ENCODE data around the gene TOLLIP. TPM values are rescaled to one million over a fixed set of nuclear protein-coding genes. Genes with fewer than 3 reads are reported as not detected.

The TOLLIP gene
- total RNA-seq, 1 experiment from 2014 or later = 32.3 TPM

- H2BK5ac ChIP-seq (ENCODE audit: insufficient read length, low read length) = no peak overlapping the region
- no peak overlapping the region for H3K23ac ChIP-seq (ENCODE audit: insufficient read length, low read depth, low read length)
- H3K27me3 ChIP-seq (ENCODE audit: insufficient read depth, low read length) = no peaks in the 10 kb centered on the region
- peaks cover 13 to 20% of the 10 kb centered on the region in 2 experiments for H3K4me1 Mint-ChIP-seq
- H3K18ac ChIP-seq (ENCODE audit: insufficient read length, low read depth, low read length) = no peak overlapping the region
- H3K4me3 Mint-ChIP-seq = no peak overlapping the region; a peak in 1 of 5 replicates
- H3K27me3 Mint-ChIP-seq (ENCODE audit: low read depth) = no peaks in the 10 kb centered on the region
- no peaks in the 10 kb centered on the region; the same call in 1 of the 2 replicates for H3K79me2 ChIP-seq (ENCODE audit: insufficient read depth, low read length)
- H3T11ph ChIP-seq (ENCODE audit: low read length) = no peak overlapping the region
- no peak overlapping the region for H2BK20ac ChIP-seq (ENCODE audit: low read depth, low read length, poor library complexity, severe bottlenecking)
- no peaks in the 10 kb centered on the region for H3K9me3 Mint-ChIP-seq
- no peaks in the 10 kb centered on the region for H3K9me3 ChIP-seq (ENCODE audit: control insufficient read depth, low read depth, low read length)
- peaks cover 8% of the 10 kb centered on the region for H3K79me1 ChIP-seq (ENCODE audit: insufficient read depth, low read depth, low read length, poor library complexity, severe bottlenecking)
- no peaks in the 10 kb centered on the region; the same call in 1 of the 2 replicates for H3K4me1 ChIP-seq (ENCODE audit: insufficient read depth, low read length)
- no peak overlapping the region for H4K8ac ChIP-seq (replicated peaks; ENCODE audit: insufficient read length, low read depth, low read length)
- H3K4me2 ChIP-seq (ENCODE audit: insufficient read depth, insufficient read length, low read length) = no peak overlapping the region
- H2AFZ ChIP-seq (ENCODE audit: low read length) = no peak overlapping the region
- H4K5ac ChIP-seq (ENCODE audit: insufficient read length, low read depth, low read length) = no peak overlapping the region
- H3K36me3 Mint-ChIP-seq (ENCODE audit: insufficient read depth in 1 of 3, low read depth in 3 of 3) = peaks cover 3 to 21% (median 5%) of the 10 kb centered on the region in 3 experiments; a peak in 5 of 7 replicates
- H2BK120ac ChIP-seq (ENCODE audit: low read depth, low read length, poor library complexity, severe bottlenecking) = no peak overlapping the region
- no peak overlapping the region for H3K27ac Mint-ChIP-seq
- H2BK12ac ChIP-seq (ENCODE audit: insufficient read length, low read depth, low read length) = no peak overlapping the region
- H3K14ac ChIP-seq (ENCODE audit: insufficient read depth, low read length) = no peak overlapping the region
- H4K91ac ChIP-seq (ENCODE audit: insufficient read length, low read depth, low read length) = no peak overlapping the region
- H2AK5ac ChIP-seq (ENCODE audit: insufficient read length, low read length) = no peak overlapping the region
- no peaks in the 10 kb centered on the region for H4K20me1 ChIP-seq (ENCODE audit: control insufficient read depth, insufficient read depth, insufficient read length)
- no peak overlapping the region for H3K4ac ChIP-seq (ENCODE audit: low read depth, low read length)
- H2BK15ac ChIP-seq (ENCODE audit: low read depth, low read length) = no peak overlapping the region
- no peak overlapping the region for H3K27ac ChIP-seq (ENCODE audit: insufficient read length, low read depth, low read length)
- TF ChIP-seq CTCF (conservative IDR thresholded peaks at IDR 0.05) = no peak
- no CpG with 5 or more reads among the region's 9 CpGs for WGBS (ENCODE audit: extremely low coverage, insufficient read length, low lambda C conversion rate)
- DNase-seq = no peak
- H3K23me2 ChIP-seq (ENCODE audit: insufficient read length, low read depth, low read length, poor library complexity, severe bottlenecking) = no peaks in the 10 kb centered on the region
- H3K9ac ChIP-seq (ENCODE audit: extremely low read depth, insufficient read length, low read length) = no peak overlapping the region
- no peak overlapping the region for H3K56ac ChIP-seq (ENCODE audit: insufficient read length, low read depth, low read length)
Observed at GRCh38 chr11:1296287-1296686, 13.1 kb downstream of the TOLLIP start.

Measured in H9 (cell line).